Upper lobe of left lung (tissue), 4 donors: ENCODE data around the gene KIF21B.

Experiments used
- EP300 ChIP-seq, 4 donors: sonication (generic); formaldehyde crosslinking; IDR thresholded peaks; one replicate each; pipeline ENCODE4 v1.5.1; 2017; ENCODE audit warnings: antibody characterized with exemption in 4 of 4, control low read depth in 2 of 4
- POLR2A ChIP-seq, 4 donors: fragments of 450-650 bp; IDR thresholded peaks; one replicate each; pipeline ENCODE4 v1.5.1; 2016 to 2017; ENCODE audit warnings: antibody characterized with exemption in 4 of 4, mild to moderate bottlenecking in 2 of 4
- POLR2AphosphoS5 ChIP-seq, 2 donors: sonication (generic); formaldehyde crosslinking; IDR thresholded peaks; one replicate each; pipeline ENCODE4 v1.5.1; 2017; ENCODE audit warnings: antibody characterized with exemption in 2 of 2
- TF ChIP-seq, protein P1 (sequence below), 6 experiments: fragments of 450-650 bp in 4 of 6; fragments of 200-600 bp in 2 of 6; sonication (generic) in 2 of 6; IDR thresholded peaks; one replicate each; pipeline ENCODE4 v1.5.1; 2016 to 2019; ENCODE audit warnings: antibody characterized with exemption in 6 of 6

- TF ChIP-seq, protein P1, sequence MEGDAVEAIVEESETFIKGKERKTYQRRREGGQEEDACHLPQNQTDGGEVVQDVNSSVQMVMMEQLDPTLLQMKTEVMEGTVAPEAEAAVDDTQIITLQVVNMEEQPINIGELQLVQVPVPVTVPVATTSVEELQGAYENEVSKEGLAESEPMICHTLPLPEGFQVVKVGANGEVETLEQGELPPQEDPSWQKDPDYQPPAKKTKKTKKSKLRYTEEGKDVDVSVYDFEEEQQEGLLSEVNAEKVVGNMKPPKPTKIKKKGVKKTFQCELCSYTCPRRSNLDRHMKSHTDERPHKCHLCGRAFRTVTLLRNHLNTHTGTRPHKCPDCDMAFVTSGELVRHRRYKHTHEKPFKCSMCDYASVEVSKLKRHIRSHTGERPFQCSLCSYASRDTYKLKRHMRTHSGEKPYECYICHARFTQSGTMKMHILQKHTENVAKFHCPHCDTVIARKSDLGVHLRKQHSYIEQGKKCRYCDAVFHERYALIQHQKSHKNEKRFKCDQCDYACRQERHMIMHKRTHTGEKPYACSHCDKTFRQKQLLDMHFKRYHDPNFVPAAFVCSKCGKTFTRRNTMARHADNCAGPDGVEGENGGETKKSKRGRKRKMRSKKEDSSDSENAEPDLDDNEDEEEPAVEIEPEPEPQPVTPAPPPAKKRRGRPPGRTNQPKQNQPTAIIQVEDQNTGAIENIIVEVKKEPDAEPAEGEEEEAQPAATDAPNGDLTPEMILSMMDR (IDR thresholded peaks at IDR 0.05): no peak
- TF ChIP-seq EP300 (IDR thresholded peaks at IDR 0.05) (no peak), POLR2A (IDR thresholded peaks at IDR 0.05) (no peak), POLR2AphosphoS5 (IDR thresholded peaks at IDR 0.05) (no peak)
Observed at GRCh38 chr1:201066986-201067385, 43.5 kb upstream of the KIF21B start.
